Spleen (tissue), 7 donors: ENCODE data around the gene C9.

ENCODE experiments used
- CTCF ChIP-seq, 11 experiments: fragments of 200-600 bp in 7 of 11; fragments of 450-650 bp in 4 of 11; sonication (generic) in 4 of 11; IDR thresholded peaks in 8 of 11; conservative IDR thresholded peaks in 3 of 11; 1 replicate in 7 of 11; 2 replicates in 4 of 11; pipeline versions ENCODE4 v1.4.0 to v1.8.0; 2016 to 2021; ENCODE audit warnings: antibody characterized with exemption in 11 of 11, inconsistent platforms in 4 of 11, mild to moderate bottlenecking in 1 of 11
- POLR2A ChIP-seq, 3 donors: fragments of 450-650 bp; IDR thresholded peaks; one replicate each; pipeline ENCODE4 v1.5.1; 2017; ENCODE audit warnings: antibody characterized with exemption in 3 of 3, mild to moderate bottlenecking in 1 of 3
- donor health status: DM: no; HTN: no; CAD: no; lungs with moderate emphysema.
- donor health status: DM: no; HTN: no; CAD: no.
- donor health status: DM: no; HTN: no; CAD: no.

DNA sequence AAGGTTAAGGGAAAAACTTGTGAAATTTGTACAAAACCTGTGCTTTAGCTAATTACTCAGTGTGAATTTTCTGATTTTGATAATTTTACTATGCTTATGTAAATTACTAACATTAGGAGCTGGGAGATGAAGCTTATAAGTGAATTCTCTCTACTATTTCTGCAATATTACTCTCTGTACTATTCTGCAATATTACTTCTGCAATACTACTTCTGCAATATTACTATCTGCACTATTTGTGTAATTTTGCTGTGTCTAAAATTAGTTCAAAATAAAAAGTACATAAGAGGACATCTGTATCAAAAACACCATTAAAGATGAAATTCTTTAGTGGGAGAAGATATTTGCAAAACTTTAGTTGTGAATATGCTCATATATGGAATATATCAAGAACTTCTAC lies 62.9 kb downstream of the C9 start:
- TF ChIP-seq CTCF (IDR thresholded peaks at IDR 0.05 in 8 of 11, conservative IDR thresholded peaks at IDR 0.05 in 3 of 11): no peak
- TF ChIP-seq POLR2A (IDR thresholded peaks at IDR 0.05): no peak
